Stimulated activated CD8-positive, alpha-beta memory T cell treated with anti-CD3 and anti-CD28 coated beads, Interleukin-12 subunit alpha, Interleukin-12 subunit beta, amount 100 ng/mL, for 24 hours (primary cell): Measurements from ENCODE around the gene GPRC5B.

ENCODE experiments used
- DNase-seq: peaks from one replicate; pipeline ENCODE4 v3.0.0-alpha.2; 2020; ENCODE audit errors: extremely low read depth

The GPRC5B gene

GRCh38 chr16:19884611-19885450 is at the start of gene GPRC5B:
Gene GPRC5B (minus strand): TSS chr16:19884848. CDS start chr16:19872845, 12,003 bp downstream.
- no peak for DNase-seq

- DNase-seq: no peak
Measured at GRCh38 chr16:19933740-19934139, 49.1 kb upstream of the GPRC5B start.

- no peak for DNase-seq
Measured at GRCh38 chr16:19929062-19929511, 44.4 kb upstream of the GPRC5B start.

GRCh38 chr16:19928432-19928831 is 43.8 kb upstream of the GPRC5B start:
- no peak for DNase-seq

- no peak for DNase-seq
Measured at GRCh38 chr16:19926449-19927390, 42.1 kb upstream of the GPRC5B start.

- DNase-seq: no peak
Measured at GRCh38 chr16:19923396-19923795, 38.7 kb upstream of the GPRC5B start.

GRCh38 chr16:19919142-19919541 is 34.5 kb upstream of the GPRC5B start:
- no peak for DNase-seq

GRCh38 chr16:19916064-19916463 is 31.4 kb upstream of the GPRC5B start:
- no peak for DNase-seq

GRCh38 chr16:19914877-19915276 is 30.2 kb upstream of the GPRC5B start:
- no peak for DNase-seq

GRCh38 chr16:19913340-19913645 is 28.6 kb upstream of the GPRC5B start:
- no peak for DNase-seq

GRCh38 chr16:19912455-19913339 is 28.0 kb upstream of the GPRC5B start:
- no peak for DNase-seq

- no peak for DNase-seq
Measured at GRCh38 chr16:19911747-19912454, 27.3 kb upstream of the GPRC5B start.

- no peak for DNase-seq
Measured at GRCh38 chr16:19911204-19911603, 26.6 kb upstream of the GPRC5B start.

- DNase-seq: no peak
Measured at GRCh38 chr16:19909750-19910322, 25.2 kb upstream of the GPRC5B start.

GRCh38 chr16:19908921-19909320 is 24.3 kb upstream of the GPRC5B start:
- no peak for DNase-seq

GRCh38 chr16:19907161-19907992 is 22.7 kb upstream of the GPRC5B start:
- no peak for DNase-seq

- no peak for DNase-seq
Measured at GRCh38 chr16:19901164-19901563, 16.5 kb upstream of the GPRC5B start.

- no peak for DNase-seq
Measured at GRCh38 chr16:19899605-19899955, 14.9 kb upstream of the GPRC5B start.

GRCh38 chr16:19898924-19899604 is 14.4 kb upstream of the GPRC5B start:
- DNase-seq: no peak
